GM19468 (cell line): ENCODE measurements around the gene EIF3K.

Experiments
- ATAC-seq: cut with Tn5 transposase; IDR thresholded peaks from one replicate; pipeline ENCODE4 v1.9.1; 2021; ENCODE audit warnings: mild to moderate bottlenecking, moderate library complexity, moderate number of reproducible peaks; ENCODE audit not compliant: unreplicated experiment; ENCODE audit errors: extremely low read depth

Gene EIF3K

DNA sequence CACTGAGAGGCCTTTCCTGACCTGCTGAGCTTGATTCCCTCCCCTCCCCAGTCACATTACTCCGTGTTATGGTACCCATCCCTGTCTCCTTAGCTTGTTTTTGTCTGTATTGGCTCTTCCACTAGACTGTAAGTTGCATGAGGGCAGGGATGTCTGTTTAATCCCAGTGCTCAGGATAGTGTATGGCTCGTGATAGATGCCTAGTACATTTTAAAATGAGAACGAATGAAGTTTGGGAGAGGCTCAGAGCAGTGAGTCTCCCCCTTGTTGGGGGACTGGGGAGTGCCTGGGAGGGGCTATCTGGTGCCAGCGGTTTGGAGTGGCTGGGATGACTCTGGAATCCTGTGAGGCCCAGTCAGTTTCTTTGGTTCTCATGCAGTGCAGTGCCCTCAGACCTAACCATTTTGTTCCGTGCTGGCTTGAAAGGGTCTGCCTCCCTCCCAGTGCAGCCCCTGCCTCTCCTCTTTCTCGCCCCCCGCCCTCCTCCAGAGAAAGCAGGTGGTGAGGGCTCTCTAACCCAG is 63.9 kb downstream of the EIF3K start:
- ATAC-seq: no peak

DNA sequence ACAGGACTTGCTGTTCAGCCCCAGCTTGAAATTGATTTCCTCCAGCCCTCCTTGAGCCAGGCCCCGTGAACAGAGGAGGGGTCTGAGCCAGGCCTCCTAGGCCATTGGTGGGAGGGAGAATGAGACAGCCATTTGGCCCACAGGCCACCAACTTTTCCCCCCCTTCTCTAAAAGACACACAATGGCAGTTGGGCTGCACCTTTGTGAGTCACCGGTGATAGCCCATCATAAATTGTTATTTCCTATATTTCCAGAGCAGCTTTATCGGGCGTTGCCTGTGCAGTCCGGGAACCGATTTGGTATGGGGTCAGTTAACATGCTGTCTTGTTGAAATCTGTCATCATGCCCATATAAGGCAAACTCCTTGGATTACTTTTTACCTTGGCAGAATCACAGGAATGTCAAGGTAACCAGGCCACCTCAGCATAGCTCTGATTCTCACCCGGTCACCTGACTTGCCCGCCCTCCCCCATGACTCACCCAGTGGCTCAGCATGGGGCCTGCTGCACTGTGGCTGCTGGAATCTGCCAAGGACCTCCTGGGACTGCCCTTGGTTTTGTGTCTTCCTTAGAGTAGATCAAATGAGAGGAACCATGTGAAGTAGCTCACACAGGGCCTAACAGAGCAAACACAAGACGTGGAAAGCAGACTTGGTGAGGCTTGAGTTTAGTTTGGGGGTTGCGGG is 64.5 kb downstream of the EIF3K start:
- ATAC-seq: no peak

DNA sequence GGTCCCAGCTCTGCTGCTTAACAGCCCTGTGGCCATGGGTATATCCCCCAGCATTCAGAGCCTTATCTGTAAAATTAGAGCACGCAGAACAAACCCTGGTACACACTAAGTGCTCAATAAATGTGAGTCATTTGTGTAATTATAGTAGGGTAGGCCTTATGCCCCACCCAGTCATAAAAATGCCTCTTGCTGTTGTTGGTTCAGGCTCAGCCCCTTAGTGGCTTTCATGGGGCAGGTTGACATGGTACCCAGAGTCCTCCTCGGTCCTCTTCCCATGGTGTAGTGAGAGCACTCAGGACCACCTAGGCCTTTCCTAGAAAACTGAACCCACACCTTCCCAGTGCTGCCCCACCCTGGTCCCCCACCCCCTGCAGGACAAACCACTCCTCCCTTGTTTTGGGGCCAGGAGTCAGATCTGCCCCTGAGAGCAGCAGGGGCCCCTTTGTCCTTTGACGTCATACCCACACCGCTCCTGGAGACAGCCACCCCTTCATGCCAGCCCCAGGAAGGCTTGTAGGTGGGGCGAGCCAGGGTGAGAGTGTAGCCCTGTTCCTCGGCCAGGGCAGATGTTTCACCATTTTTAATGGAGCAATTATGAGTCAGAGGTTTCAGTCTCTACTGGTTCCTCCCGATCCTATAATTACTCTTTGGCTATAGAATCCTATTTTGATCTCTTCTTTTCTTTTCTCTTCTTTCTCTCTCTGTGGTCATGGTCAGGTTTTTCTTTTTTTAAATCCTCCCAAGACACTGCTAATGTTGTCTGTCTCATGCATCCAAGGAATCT is 65.3 kb downstream of the EIF3K start:
- ATAC-seq: no peak

DNA sequence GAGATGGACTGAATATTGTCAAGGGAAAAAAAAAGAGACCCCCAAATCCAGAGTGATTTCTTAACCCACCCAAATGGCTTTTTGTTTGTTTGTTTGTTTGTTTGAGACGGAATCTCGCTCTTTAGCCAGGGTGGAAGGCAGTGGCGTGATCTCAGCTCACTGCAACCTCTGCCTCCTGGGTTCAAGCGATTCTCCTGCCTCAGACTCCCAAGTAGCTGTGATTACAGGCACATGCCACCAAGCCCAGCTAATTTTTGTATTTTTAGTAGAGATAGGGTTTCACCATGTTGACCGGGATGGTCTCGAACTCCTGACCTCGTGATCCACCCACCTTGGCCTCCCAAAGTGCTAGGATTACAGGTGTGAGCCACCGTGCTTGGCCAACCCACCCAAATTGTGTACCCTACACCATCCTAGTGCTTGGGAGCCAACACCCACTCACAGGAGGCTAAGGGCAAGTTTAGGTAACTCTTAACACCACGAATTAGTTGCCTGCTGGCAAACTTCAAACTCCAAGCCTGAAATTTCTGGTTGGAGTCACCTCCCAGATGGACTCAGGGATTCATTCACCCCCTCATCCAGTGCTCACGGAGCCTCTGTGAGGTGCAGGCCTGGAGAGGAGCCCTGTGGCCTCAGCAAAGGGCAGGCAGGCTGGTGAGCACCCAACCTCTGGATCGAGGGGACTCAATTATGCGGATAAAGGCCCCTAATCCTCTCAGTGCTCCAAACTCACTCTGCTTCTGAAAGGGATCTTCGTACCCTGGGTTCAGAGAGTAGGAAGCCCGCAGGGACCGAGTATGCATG is 66.1 kb downstream of the EIF3K start:
- no peak for ATAC-seq

DNA sequence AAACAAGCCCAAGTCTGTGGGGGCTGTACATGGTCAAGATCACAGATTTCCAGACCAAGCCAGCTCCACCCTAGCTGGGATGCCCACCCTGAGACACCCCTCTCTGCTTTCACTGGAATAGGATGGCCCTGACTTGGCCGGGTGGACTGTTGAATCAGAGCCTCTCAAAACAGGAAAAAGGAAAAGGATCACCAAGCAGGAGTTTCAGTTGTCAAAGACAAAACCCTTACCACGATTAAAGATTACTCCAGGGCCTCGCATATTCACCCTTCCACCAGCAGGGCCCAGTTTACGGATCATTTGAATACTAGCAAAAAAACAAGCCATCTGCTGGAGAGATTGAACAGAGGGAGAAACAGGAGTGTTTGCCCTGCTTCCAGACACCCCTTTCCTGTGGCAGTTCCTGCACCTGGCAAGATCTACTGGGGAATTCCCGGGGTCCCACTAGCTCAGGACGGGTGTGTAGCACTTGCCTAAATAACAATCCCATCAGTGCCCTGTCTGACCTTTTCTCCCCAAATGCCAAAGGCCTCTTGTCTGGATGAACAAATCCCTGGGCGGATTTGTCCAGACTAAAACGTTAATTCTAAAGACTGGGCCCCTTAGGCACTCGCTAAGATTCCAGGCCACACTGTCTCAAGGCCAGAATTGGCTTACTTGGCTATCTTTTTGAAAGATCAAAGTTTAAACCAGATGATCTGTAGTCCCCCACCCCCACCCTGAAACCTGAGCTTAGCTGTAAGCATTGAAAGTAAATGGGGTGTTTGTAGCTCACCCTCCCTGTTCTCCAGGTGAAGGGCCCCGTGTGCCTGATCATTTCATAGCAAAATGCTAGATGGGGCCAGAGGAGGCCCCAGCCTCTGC is 66.9 kb downstream of the EIF3K start:
- no peak for ATAC-seq

DNA sequence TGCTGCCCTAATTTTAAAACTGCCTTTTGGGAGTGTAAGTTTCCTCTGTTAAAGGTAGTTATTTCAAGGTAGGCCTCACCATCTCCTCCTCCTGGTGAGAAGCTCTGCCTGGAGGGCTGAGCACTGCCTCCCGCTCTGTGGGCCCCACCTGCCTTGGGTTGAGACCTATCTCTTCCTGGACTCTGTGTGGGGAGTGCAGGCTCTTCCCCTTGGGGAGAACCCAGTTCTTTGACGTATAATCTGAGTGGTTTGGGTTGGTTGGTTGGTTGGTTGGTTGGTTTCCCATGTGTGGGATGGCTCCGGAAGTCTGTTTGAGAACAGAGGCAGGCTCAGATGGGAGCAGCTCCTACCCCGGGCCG is 67.5 kb downstream of the EIF3K start:
- no peak for ATAC-seq
